ENCODE measurements around the gene SEC61A1.

SEC61A1 gene

DNA sequence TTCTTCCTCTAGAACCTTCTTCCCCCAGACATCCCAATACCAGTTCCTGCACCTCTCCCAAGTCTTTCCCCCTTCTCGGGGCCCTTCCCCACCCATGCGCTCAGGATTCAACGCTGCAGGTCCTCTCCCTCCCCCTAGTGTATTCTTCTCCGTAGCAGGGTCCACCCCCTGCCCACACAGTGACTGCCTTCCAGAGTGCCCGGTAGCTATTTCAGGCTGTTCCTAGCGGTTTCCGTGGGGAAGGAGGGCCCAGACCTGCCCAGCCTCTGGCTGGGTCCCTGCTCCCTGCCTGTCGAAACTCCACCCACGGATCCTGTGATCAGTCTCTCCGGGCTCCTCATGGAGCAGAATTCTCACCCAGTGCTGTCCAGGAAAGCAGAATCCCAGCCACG lies 45.2 kb upstream of the SEC61A1 start:
- H3K4me2 ChIP-seq (ENCODE audit: insufficient read depth, low read length, poor library complexity, severe bottlenecking) = no peak overlapping the region
- DNase-seq (ENCODE audit: low spot score) = no peak
- no peak overlapping the region for H2AK5ac ChIP-seq (ENCODE audit: low read depth, low read length)
- H3K4ac ChIP-seq (ENCODE audit: low read length) = no peak overlapping the region
- H3K9me3 ChIP-seq (replicated peaks in 1 of 2; ENCODE audit: control insufficient read depth in 2 of 2, insufficient read depth in 1 of 2, low read depth in 1 of 2, low read length in 2 of 2) = no peaks in the 10 kb centered on the region
- no peak overlapping the region for H2BK120ac ChIP-seq (ENCODE audit: low read depth, low read length)
- H3K14ac ChIP-seq (ENCODE audit: low read length) = no peak overlapping the region
- H4K8ac ChIP-seq (ENCODE audit: low read depth, low read length) = no peak overlapping the region
- H3K79me1 ChIP-seq (ENCODE audit: low read depth, low read length) = no peaks in the 10 kb centered on the region
- no CpG with 5 or more reads among the region's 11 CpGs for WGBS, 2 donors (ENCODE audit: extremely low coverage in 2 of 2, insufficient read length in 2 of 2, insufficient replicate concordance in 1 of 2)
- H3K23ac ChIP-seq (ENCODE audit: low read depth, low read length, poor library complexity) = no peak overlapping the region
- peaks cover 3 to 17% of the 10 kb centered on the region in 2 donors for H3K4me1 ChIP-seq (ENCODE audit: control insufficient read depth in 2 of 2, insufficient read depth in 1 of 2, low read depth in 1 of 2, low read length in 2 of 2)
- no peaks in the 10 kb centered on the region for H3K36me3 ChIP-seq (replicated peaks in 1 of 2; ENCODE audit: control insufficient read depth in 2 of 2, insufficient read depth in 2 of 2, low read length in 2 of 2)
- no peak overlapping the region for H4K91ac ChIP-seq (ENCODE audit: low read depth, low read length, poor library complexity)
- peaks cover 0 to 13% (median 0%) of the 10 kb centered on the region in 3 experiments for H3K27me3 ChIP-seq (ENCODE audit: control insufficient read depth in 3 of 3, insufficient read depth in 3 of 3, low read depth in 1 of 3, low read length in 3 of 3)
- H2BK5ac ChIP-seq (ENCODE audit: low read length) = no peak overlapping the region
- no peak overlapping the region for H3K4me3 ChIP-seq (ENCODE audit: low read length in 2 of 2)
- H3K27ac ChIP-seq (replicated peaks; ENCODE audit: low read length) = no peak overlapping the region
- H3K9ac ChIP-seq (ENCODE audit: low read depth, low read length, poor library complexity) = no peak overlapping the region
- H2BK12ac ChIP-seq (ENCODE audit: low read length) = no peak overlapping the region
- H2BK15ac ChIP-seq (ENCODE audit: low read length) = peak overlapping the region; percentile 23
- H2AFZ ChIP-seq (ENCODE audit: low read length) = peak overlapping the region; percentile 83
- H3K18ac ChIP-seq (ENCODE audit: low read length) = peak overlapping the region; percentile 66

DNA sequence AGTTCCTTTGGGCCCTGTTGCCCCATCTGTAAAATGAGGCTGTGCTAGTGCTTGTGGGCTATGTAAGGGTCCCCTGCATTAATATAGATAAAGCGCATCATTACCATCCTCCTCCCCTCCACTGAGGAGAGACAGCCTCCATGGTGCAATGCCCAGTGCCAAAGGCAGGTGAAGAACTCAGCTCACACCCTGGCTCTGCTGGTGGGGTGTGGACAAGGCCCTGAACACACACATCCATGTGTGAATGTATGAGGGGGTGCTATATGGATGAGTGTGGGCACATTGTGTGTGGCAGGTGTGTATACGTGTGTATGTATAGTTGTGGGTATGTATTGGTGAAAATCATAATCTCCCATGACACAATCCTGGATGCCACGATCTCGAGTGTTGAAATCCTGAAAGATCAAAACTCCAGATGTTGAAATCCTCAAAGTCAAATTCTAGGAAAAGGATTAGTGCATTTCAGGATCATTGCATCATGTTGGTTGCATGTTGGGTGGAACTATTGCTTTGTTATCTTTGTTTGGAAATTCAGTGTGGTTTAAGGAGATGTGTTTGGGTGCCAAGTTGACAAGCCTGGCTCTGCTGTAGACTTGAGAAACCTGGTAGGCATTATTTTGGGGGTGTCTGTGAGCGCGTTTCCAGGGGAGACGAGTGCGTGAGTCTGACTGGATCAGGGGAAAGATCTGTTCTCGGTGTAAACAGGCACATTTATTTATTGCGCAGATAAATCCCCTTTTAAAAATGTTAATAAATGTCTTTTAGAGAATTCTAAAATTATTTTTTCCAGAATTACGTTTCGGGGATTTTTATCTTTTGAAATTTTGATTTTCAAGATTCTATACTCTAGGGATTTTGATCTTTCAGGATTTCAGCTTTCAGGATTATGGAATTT lies 42.0 kb upstream of the SEC61A1 start:
- H3K27me3 ChIP-seq (ENCODE audit: control insufficient read depth in 3 of 3, insufficient read depth in 3 of 3, low read depth in 1 of 3, low read length in 3 of 3) = no peaks in the 10 kb centered on the region
- H2BK5ac ChIP-seq (ENCODE audit: low read length) = no peak overlapping the region
- no peak overlapping the region for H2BK12ac ChIP-seq (ENCODE audit: low read length)
- no peak overlapping the region for H3K23ac ChIP-seq (ENCODE audit: low read depth, low read length, poor library complexity)
- no peak overlapping the region for H3K9ac ChIP-seq (ENCODE audit: low read depth, low read length, poor library complexity)
- H4K91ac ChIP-seq (ENCODE audit: low read depth, low read length, poor library complexity) = no peak overlapping the region
- no CpG with 5 or more reads among the region's 12 CpGs for WGBS, 2 donors (ENCODE audit: extremely low coverage in 2 of 2, insufficient read length in 2 of 2, insufficient replicate concordance in 1 of 2)
- no peaks in the 10 kb centered on the region for H3K79me1 ChIP-seq (ENCODE audit: low read depth, low read length)
- H3K4ac ChIP-seq (ENCODE audit: low read length) = no peak overlapping the region
- H3K4me3 ChIP-seq (ENCODE audit: low read length in 2 of 2) = peak overlapping the region in 1 of 2 donors; percentile 6
- H2BK120ac ChIP-seq (ENCODE audit: low read depth, low read length) = no peak overlapping the region
- H2AFZ ChIP-seq (ENCODE audit: low read length) = no peak overlapping the region
- no peak overlapping the region for H3K4me2 ChIP-seq (ENCODE audit: insufficient read depth, low read length, poor library complexity, severe bottlenecking)
- no peaks in the 10 kb centered on the region for H3K36me3 ChIP-seq (replicated peaks in 1 of 2; ENCODE audit: control insufficient read depth in 2 of 2, insufficient read depth in 2 of 2, low read length in 2 of 2)
- H4K8ac ChIP-seq (ENCODE audit: low read depth, low read length) = no peak overlapping the region
- H3K14ac ChIP-seq (ENCODE audit: low read length) = no peak overlapping the region
- no peak overlapping the region for H2AK5ac ChIP-seq (ENCODE audit: low read depth, low read length)
- no peaks in the 10 kb centered on the region for H3K9me3 ChIP-seq (replicated peaks in 1 of 2; ENCODE audit: control insufficient read depth in 2 of 2, insufficient read depth in 1 of 2, low read depth in 1 of 2, low read length in 2 of 2)
- H3K4me1 ChIP-seq (ENCODE audit: control insufficient read depth in 2 of 2, insufficient read depth in 1 of 2, low read depth in 1 of 2, low read length in 2 of 2) = peaks cover 3 to 17% of the 10 kb centered on the region in 2 donors
- H3K27ac ChIP-seq (replicated peaks; ENCODE audit: low read length) = no peak overlapping the region
- no peak for DNase-seq (ENCODE audit: low spot score)
- no peak overlapping the region for H2BK15ac ChIP-seq (ENCODE audit: low read length)
- H3K18ac ChIP-seq (ENCODE audit: low read length) = no peak overlapping the region

DNA sequence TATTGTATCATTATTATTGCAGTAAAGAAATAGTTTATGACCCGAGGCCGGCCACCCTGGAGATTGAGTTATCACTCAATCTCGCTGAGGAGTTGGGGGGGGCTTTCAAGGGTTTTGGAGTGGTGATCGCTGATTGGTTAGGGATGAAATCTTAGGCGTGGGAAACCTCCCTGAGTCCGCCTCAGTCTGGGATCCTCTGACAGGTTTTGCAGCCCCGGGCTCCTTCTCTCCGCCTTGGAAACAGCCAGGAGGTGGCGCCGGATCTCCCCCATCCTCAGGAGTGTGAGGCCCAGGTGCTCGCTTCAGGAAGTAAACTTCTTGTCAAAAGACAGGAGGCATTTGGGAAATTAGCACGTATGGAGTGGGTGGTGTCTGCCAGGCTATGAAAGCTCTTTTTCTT lies 41.1 kb upstream of the SEC61A1 start:
- Histone ChIP-seq H3K18ac (ENCODE audit: low read length) (no peak overlapping the region), H2AK5ac (ENCODE audit: low read depth, low read length) (no peak overlapping the region), H3K4me3 (ENCODE audit: low read length in 2 of 2) (no peak overlapping the region), H3K14ac (ENCODE audit: low read length) (no peak overlapping the region), H3K9me3 (replicated peaks in 1 of 2; ENCODE audit: control insufficient read depth in 2 of 2, insufficient read depth in 1 of 2, low read depth in 1 of 2, low read length in 2 of 2) (no peaks in the 10 kb centered on the region), H2AFZ (ENCODE audit: low read length) (peak overlapping the region; percentile 17), H3K4ac (ENCODE audit: low read length) (no peak overlapping the region), H3K27me3 (ENCODE audit: control insufficient read depth in 3 of 3, insufficient read depth in 3 of 3, low read depth in 1 of 3, low read length in 3 of 3) (no peaks in the 10 kb centered on the region), H3K27ac (replicated peaks; ENCODE audit: low read length) (no peak overlapping the region), H3K9ac (ENCODE audit: low read depth, low read length, poor library complexity) (no peak overlapping the region), H2BK5ac (ENCODE audit: low read length) (no peak overlapping the region), H2BK12ac (ENCODE audit: low read length) (no peak overlapping the region), H3K4me1 (ENCODE audit: control insufficient read depth in 2 of 2, insufficient read depth in 1 of 2, low read depth in 1 of 2, low read length in 2 of 2) (peaks cover under 1 to 10% of the 10 kb centered on the region in 2 donors), H3K23ac (ENCODE audit: low read depth, low read length, poor library complexity) (no peak overlapping the region), H4K8ac (ENCODE audit: low read depth, low read length) (no peak overlapping the region), H2BK15ac (ENCODE audit: low read length) (no peak overlapping the region), H3K36me3 (replicated peaks in 1 of 2; ENCODE audit: control insufficient read depth in 2 of 2, insufficient read depth in 2 of 2, low read length in 2 of 2) (no peaks in the 10 kb centered on the region), H2BK120ac (ENCODE audit: low read depth, low read length) (no peak overlapping the region), H3K79me1 (ENCODE audit: low read depth, low read length) (no peaks in the 10 kb centered on the region), H3K4me2 (ENCODE audit: insufficient read depth, low read length, poor library complexity, severe bottlenecking) (no peak overlapping the region), H4K91ac (ENCODE audit: low read depth, low read length, poor library complexity) (no peak overlapping the region)
- WGBS, 2 donors (ENCODE audit: extremely low coverage in 2 of 2, insufficient read length in 2 of 2, insufficient replicate concordance in 1 of 2) = no CpG with 5 or more reads among the region's 12 CpGs
- peak; percentile 41 for DNase-seq (ENCODE audit: low spot score)

DNA sequence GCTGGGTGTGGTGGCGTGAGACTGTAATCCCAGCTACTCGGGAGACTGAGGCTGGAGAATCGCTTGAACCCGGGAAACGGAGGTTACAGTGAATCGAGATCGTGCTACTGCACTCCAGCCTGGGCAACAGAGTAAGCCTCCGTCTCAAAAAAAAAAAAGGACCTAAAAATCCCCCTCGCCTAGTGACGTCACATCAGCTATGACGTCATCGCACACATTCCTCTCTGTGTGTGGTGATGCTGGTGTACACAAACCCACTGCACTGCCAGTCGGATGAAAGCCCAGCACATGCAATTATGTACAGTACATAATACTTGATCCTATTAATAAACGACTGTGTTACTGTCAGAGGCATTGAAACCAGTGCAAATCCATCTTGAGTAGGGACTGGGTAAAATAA lies 40.2 kb upstream of the SEC61A1 start:
- Histone ChIP-seq H3K36me3 (replicated peaks in 1 of 2; ENCODE audit: control insufficient read depth in 2 of 2, insufficient read depth in 2 of 2, low read length in 2 of 2) (no peaks in the 10 kb centered on the region), H4K8ac (ENCODE audit: low read depth, low read length) (no peak overlapping the region), H2BK15ac (ENCODE audit: low read length) (no peak overlapping the region), H3K4ac (ENCODE audit: low read length) (no peak overlapping the region), H3K9ac (ENCODE audit: low read depth, low read length, poor library complexity) (no peak overlapping the region), H3K27ac (replicated peaks; ENCODE audit: low read length) (no peak overlapping the region), H3K27me3 (ENCODE audit: control insufficient read depth in 3 of 3, insufficient read depth in 3 of 3, low read depth in 1 of 3, low read length in 3 of 3) (no peaks in the 10 kb centered on the region), H4K91ac (ENCODE audit: low read depth, low read length, poor library complexity) (no peak overlapping the region), H3K79me1 (ENCODE audit: low read depth, low read length) (no peaks in the 10 kb centered on the region), H3K9me3 (replicated peaks in 1 of 2; ENCODE audit: control insufficient read depth in 2 of 2, insufficient read depth in 1 of 2, low read depth in 1 of 2, low read length in 2 of 2) (no peaks in the 10 kb centered on the region), H3K18ac (ENCODE audit: low read length) (no peak overlapping the region), H3K4me3 (ENCODE audit: low read length in 2 of 2) (no peak overlapping the region), H3K23ac (ENCODE audit: low read depth, low read length, poor library complexity) (no peak overlapping the region), H2BK12ac (ENCODE audit: low read length) (no peak overlapping the region), H3K4me1 (ENCODE audit: control insufficient read depth in 2 of 2, insufficient read depth in 1 of 2, low read depth in 1 of 2, low read length in 2 of 2) (peaks cover 0 to 4% of the 10 kb centered on the region in 2 donors), H3K4me2 (ENCODE audit: insufficient read depth, low read length, poor library complexity, severe bottlenecking) (no peak overlapping the region), H2AK5ac (ENCODE audit: low read depth, low read length) (no peak overlapping the region), H2BK5ac (ENCODE audit: low read length) (no peak overlapping the region), H2BK120ac (ENCODE audit: low read depth, low read length) (no peak overlapping the region), H2AFZ (ENCODE audit: low read length) (no peak overlapping the region), H3K14ac (ENCODE audit: low read length) (no peak overlapping the region)
- DNase-seq (ENCODE audit: low spot score) = no peak
- WGBS, 2 donors (ENCODE audit: extremely low coverage in 2 of 2, insufficient read length in 2 of 2, insufficient replicate concordance in 1 of 2) = no CpG with 5 or more reads among the region's 14 CpGs

Measured in neuronal stem cell (in vitro differentiated cells).